K562 (cell line): ENCODE data around the gene CAMK2B. TPM values are rescaled to one million over a fixed set of nuclear protein-coding genes. Genes with fewer than 3 reads are reported as not detected.

ENCODE experiments used
- ATAC-seq: fragments of 200-7000 bp; cut with Tn5 transposase; 3 replicates; pipeline ENCODE4 v1.9.1; 2020; ENCODE audit warnings: moderate library complexity
- BruUV-seq: library from RNA; stranded (reverse); fragments of 400-500 nt; replicated peaks from 2 replicates; lab custom pipeline; 2021; lab: Mats Ljungman, UMichigan
- CTCF ChIA-PET: fragments of 300-600 bp; formaldehyde crosslinking; extraction: SDS; loops from one replicate; lab custom pipeline; 2021; ENCODE audit warnings: low intra/inter-chr PET ratio; lab: Yijun Ruan, JAX
- POLR2A ChIA-PET: fragments of 300-600, 350-650 bp; sonication (Branson Sonifier 250); formaldehyde crosslinking; extraction: SDS; loops from one replicate; lab custom pipeline; 2021; ENCODE audit warnings: antibody characterized with exemption, inconsistent platforms; lab: Yijun Ruan, JAX
- DNase-seq, 4 experiments: peaks; one replicate each; pipeline versions ENCODE4 v3.0.0 to v3.0.0-alpha.2; 2011 to 2018; ENCODE audit warnings: low spot score in 3 of 4, mixed read lengths in 3 of 4; ENCODE audit errors: extremely low read depth in 1 of 4
- FAIRE-seq: peaks from 2 replicates; lab custom pipeline; 2011; peaks lifted over from hg19 to GRCh38; lab: Jason Lieb, UNC
- H2AFZ ChIP-seq: 2 replicates; pipeline ENCODE4 v1.6.0; 2011; ENCODE audit warnings: low read depth, low read length, control low read depth, inconsistent platforms
- H3K27ac ChIP-seq: fragments of 200-600 bp; 3 replicates; pipeline ENCODE4 v1.8.0; 2011; ENCODE audit warnings: low read depth, mild to moderate bottlenecking, control low read depth, inconsistent platforms, low read length, moderate library complexity, mixed read lengths; ENCODE audit errors: extremely low read depth
- H3K27me3 ChIP-seq, 2 experiments: fragments of 300-600 bp in 1 of 2; 2 replicates in 1 of 2; 3 replicates in 1 of 2; pipeline versions ENCODE4 v1.6.0 to v1.8.0; 2011; ENCODE audit warnings: inconsistent platforms in 2 of 2, low read length in 2 of 2, mild to moderate bottlenecking in 1 of 2, mixed read lengths in 1 of 2, moderate library complexity in 1 of 2; ENCODE audit not compliant: control insufficient read depth in 2 of 2, insufficient read depth in 2 of 2
- H3K36me3 ChIP-seq: fragments of 300-600 bp; 3 replicates; pipeline ENCODE4 v1.8.0; 2011; ENCODE audit warnings: mild to moderate bottlenecking, low read length, inconsistent platforms; ENCODE audit not compliant: control insufficient read depth, insufficient read depth
- H3K4me1 ChIP-seq, 2 experiments: fragments of 200-600 bp in 1 of 2; replicated peaks in 1 of 2; 2 replicates in 1 of 2; 3 replicates in 1 of 2; pipeline versions ENCODE4 v1.5.1 to v1.8.0; 2011; ENCODE audit warnings: inconsistent platforms in 2 of 2, low read length in 2 of 2, mild to moderate bottlenecking in 1 of 2, mixed read lengths in 1 of 2, moderate library complexity in 1 of 2; ENCODE audit not compliant: control insufficient read depth in 2 of 2, insufficient read depth in 2 of 2
- H3K4me2 ChIP-seq: 2 replicates; pipeline ENCODE4 v1.6.1; 2011; ENCODE audit warnings: low read length, control low read depth, inconsistent platforms, mixed read lengths; ENCODE audit not compliant: insufficient read depth
- H3K4me3 ChIP-seq: fragments of 200-600 bp; sonication (generic), shearing (Covaris generic); 2 replicates; pipeline ENCODE4 v1.5.1; 2016; ENCODE audit warnings: control low read depth, inconsistent platforms
- H3K79me2 ChIP-seq: fragments of 200-600 bp; 3 replicates; pipeline ENCODE4 v1.8.0; 2011; ENCODE audit warnings: low read length, inconsistent platforms; ENCODE audit not compliant: control insufficient read depth, insufficient read depth
- H3K9ac ChIP-seq, 2 experiments: 2 replicates each; pipeline versions ENCODE4 v1.6.0 to v1.6.1; 2011; ENCODE audit warnings: low read depth in 2 of 2, low read length in 2 of 2, control low read depth in 1 of 2, inconsistent platforms in 1 of 2, mild to moderate bottlenecking in 1 of 2, mixed read lengths in 1 of 2; ENCODE audit not compliant: insufficient read depth in 1 of 2
- H3K9me1 ChIP-seq: one replicate; pipeline ENCODE4 v1.6.0; 2011; ENCODE audit warnings: inconsistent platforms, mild to moderate bottlenecking, low read length, moderate library complexity; ENCODE audit not compliant: control insufficient read depth, insufficient read depth
- H3K9me3 ChIP-seq: replicated peaks from 2 replicates; pipeline ENCODE4 v1.5.1; 2011; ENCODE audit warnings: low read depth, low read length, inconsistent platforms; ENCODE audit not compliant: control insufficient read depth, insufficient read depth
- H4K20me1 ChIP-seq: replicated peaks from 2 replicates; pipeline ENCODE4 v1.6.1; 2011; ENCODE audit warnings: low read length, inconsistent platforms, mixed read lengths; ENCODE audit not compliant: control insufficient read depth, insufficient read depth
- CBFA2T3 ChIP-seq: fragments of 450-650 bp; IDR thresholded peaks from 2 replicates; pipeline ENCODE4 v1.6.1; 2017
- CHD7 ChIP-seq: fragments of 200-600 bp; sonication (generic); IDR thresholded peaks from one replicate; pipeline ENCODE4 v1.6.1; 2012; ENCODE audit warnings: mild to moderate bottlenecking, low read depth, low read length, inconsistent platforms
- IRF9 ChIP-seq: fragments of 450-650 bp; IDR thresholded peaks from 2 replicates; pipeline ENCODE4 v1.6.1; 2016; ENCODE audit warnings: missing biosample characterization, missing genetic modification characterization
- ZNF444 ChIP-seq: fragments of 250-450 bp; sonication (Bioruptor Pico); IDR thresholded peaks from 2 replicates; pipeline ENCODE4 v1.4.0; 2020; ENCODE audit warnings: mild to moderate bottlenecking, moderate library complexity
- WGBS: fragments of 100-300 bp; shearing (Covaris generic); methylation state at CpG from one replicate; pipeline ENCODE4 v1.1.6; 2016; ENCODE audit warnings: low coverage, mixed read lengths; ENCODE audit not compliant: insufficient coverage; ENCODE audit errors: missing lambda C conversion rate; 5-methylcytosine and 5-hydroxymethylcytosine counted together
- in situ Hi-C: fragments of 300-500 bp; cut with MboI; formaldehyde crosslinking; loops from 4 replicates; pipeline ENCODE4 v1.15.0; 2018; ENCODE audit warnings: inconsistent platforms, mixed read lengths
- intact Hi-C: fragments of 100-400 bp; cut with micrococcal nuclease; formaldehyde crosslinking; loops from 2 replicates; pipeline ENCODE4 v1.14.2; 2022
- polyA plus RNA-seq, 8 experiments: library from polyadenylated mRNA; depleted of rRNA in 4 of 8; stranded (reverse) in 5 of 8; unstranded in 3 of 8; fragments of >200 nt; fragmentation: Nextera tagmentation in 2 of 8; fragmentation: Illumina TruSeq in 1 of 8; extraction: Ambion mirVana in 2 of 8; extraction: Trizol in 1 of 8; gene quantifications; 2 replicates each; pipeline versions ENCODE4 v1.2.1 to v1.2.3, GENCODE V29; 2011 to 2014; ENCODE audit warnings: inconsistent platforms in 1 of 8, missing spikeins in 1 of 8
- total RNA-seq, 7 experiments: library from RNA; depleted of rRNA in 6 of 7; stranded (reverse); fragments of >200 nt in 6 of 7; fragmentation: Illumina TruSeq in 2 of 7; extraction: Trizol in 2 of 7; gene quantifications; 2 replicates each; pipeline versions ENCODE4 v1.2.1 to v1.2.3, GENCODE V29; 2011 to 2021; ENCODE audit warnings: low replicate concordance in 1 of 7

CAMK2B gene
- total and polyA plus RNA-seq, 9 of the 15 experiments (the other 6 are each of a cell fraction or from before 2014, with no cell fraction given), result 0.04 to 0.09 (median 0.05) TPM; not detected in 4

DNA sequence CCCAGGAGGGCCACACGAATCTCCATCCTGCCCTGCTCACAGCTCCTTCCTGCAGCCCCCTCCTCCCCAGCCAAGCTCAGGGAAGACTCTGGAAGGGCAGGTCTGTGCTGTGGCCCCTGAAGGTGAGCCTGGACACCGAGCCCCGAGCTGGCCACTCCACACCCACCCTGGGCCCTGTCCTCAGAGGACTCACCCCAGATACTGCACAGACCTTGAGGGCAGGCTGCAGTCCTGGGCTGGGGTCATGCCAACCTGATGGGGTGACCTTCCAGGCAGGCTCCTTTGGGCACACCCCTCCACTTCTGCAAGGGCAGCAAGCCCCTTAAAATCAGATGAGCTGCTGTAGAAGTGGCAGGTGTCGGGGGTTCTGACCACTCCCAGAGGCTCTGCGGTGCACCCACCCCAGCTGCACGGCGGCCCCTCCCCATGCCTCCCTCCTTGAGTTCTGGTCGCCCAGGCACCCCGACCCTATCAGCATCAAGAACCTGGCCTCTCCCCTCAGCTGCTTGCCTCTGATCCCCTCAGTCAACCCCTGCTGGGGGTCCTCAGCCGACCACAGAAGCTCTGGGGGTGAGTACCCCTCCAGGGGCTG lies 100.3 kb downstream of the CAMK2B start:
- no peak overlapping the region for H2AFZ ChIP-seq
- no peaks in the 10 kb centered on the region for H4K20me1 ChIP-seq
- intact Hi-C loops, result no loop called here
- H3K9me3 ChIP-seq, result no peaks in the 10 kb centered on the region
- H3K27ac ChIP-seq, result no peak overlapping the region
- H3K9me1 ChIP-seq, result no peaks in the 10 kb centered on the region
- POLR2A ChIA-PET, result interaction anchor here (0.6 to 0.8 kb wide), 3 partner anchors 10 to 143 kb away, joined by 3 to 5 read pairs (median 3); no protein-coding TSS in a partner anchor
- DNase-seq, result no peak
- no peaks in the 10 kb centered on the region for H3K79me2 ChIP-seq
- in situ Hi-C loops, result no loop called here
- no peak overlapping the region for H3K4me2 ChIP-seq
- FAIRE-seq, result no peak
- peaks cover 14 to 51% of the 10 kb centered on the region in 2 experiments; a peak in 4 of 5 replicates for H3K27me3 ChIP-seq
- BruUV-seq, result no TSS peak
- H3K4me3 ChIP-seq, result no peak overlapping the region
- H3K4me1 ChIP-seq, result peaks cover 0 to 55% of the 10 kb centered on the region in 2 experiments; a peak in 2 of 5 replicates
- ATAC-seq, result no peak
- CTCF ChIA-PET, result no interaction called here
- 1% methylated on average over 6 of the region's 10 CpGs for WGBS
- TF ChIP-seq CHD7, result no peak
- TF ChIP-seq CBFA2T3, result no peak
- no peak for TF ChIP-seq IRF9 (tag)
- no peak for TF ChIP-seq ZNF444 (CRISPR knock-in tag)
- no peaks in the 10 kb centered on the region for H3K36me3 ChIP-seq
- H3K9ac ChIP-seq, result no peak overlapping the region; a peak in 1 of 4 replicates
